ENCODE data around the gene CSH2.
"Not testable (repeated sequence)": the region's sequence is repeated elsewhere in the genome, so short reads cannot be mapped to it uniquely, and the experiment has no call there.

CSH2 gene

GRCh38 chr17:63904796-63905195 is 31.3 kb upstream of the CSH2 start:
- H3K27ac ChIP-seq; H3K4me1 ChIP-seq (ENCODE audit: control insufficient read depth in 1 of 2, insufficient read depth in 1 of 2, low read depth in 1 of 2, low read length in 1 of 2); H3K27me3 ChIP-seq; H3K4me3 ChIP-seq (ENCODE audit: low read depth in 1 of 2, low read length in 1 of 2); H3K9me3 ChIP-seq; H3K36me3 ChIP-seq: not testable (repeated sequence)

GRCh38 chr17:63903787-63904201 is 30.3 kb upstream of the CSH2 start:
- H3K27me3 ChIP-seq; H3K27ac ChIP-seq; H3K4me3 ChIP-seq (ENCODE audit: low read depth in 1 of 2, low read length in 1 of 2); H3K9me3 ChIP-seq; H3K36me3 ChIP-seq; H3K4me1 ChIP-seq (ENCODE audit: control insufficient read depth in 1 of 2, insufficient read depth in 1 of 2, low read depth in 1 of 2, low read length in 1 of 2): not testable (repeated sequence)

DNA sequence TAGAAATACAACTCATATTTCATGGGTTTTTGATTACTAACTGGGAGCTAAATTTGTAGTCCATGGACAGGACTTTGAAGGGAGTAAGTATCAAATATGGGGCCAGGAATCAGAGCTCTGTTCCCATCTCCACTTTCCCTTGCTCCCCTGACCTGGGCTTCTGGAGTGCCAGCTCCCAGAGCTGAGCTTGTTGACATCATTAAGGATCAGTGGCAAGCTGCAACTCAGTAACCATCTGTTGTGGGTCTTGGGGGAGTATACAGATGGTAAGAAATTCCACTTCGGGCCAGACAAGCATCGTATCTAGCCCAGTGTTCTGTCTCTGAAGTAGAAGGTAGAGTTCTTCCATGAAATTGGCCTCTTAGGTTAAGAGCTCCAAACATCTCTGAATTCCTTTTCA is 28.5 kb upstream of the CSH2 start:
- H3K36me3 ChIP-seq, H3K27ac ChIP-seq, H3K27me3 ChIP-seq: not testable (repeated sequence)

DNA sequence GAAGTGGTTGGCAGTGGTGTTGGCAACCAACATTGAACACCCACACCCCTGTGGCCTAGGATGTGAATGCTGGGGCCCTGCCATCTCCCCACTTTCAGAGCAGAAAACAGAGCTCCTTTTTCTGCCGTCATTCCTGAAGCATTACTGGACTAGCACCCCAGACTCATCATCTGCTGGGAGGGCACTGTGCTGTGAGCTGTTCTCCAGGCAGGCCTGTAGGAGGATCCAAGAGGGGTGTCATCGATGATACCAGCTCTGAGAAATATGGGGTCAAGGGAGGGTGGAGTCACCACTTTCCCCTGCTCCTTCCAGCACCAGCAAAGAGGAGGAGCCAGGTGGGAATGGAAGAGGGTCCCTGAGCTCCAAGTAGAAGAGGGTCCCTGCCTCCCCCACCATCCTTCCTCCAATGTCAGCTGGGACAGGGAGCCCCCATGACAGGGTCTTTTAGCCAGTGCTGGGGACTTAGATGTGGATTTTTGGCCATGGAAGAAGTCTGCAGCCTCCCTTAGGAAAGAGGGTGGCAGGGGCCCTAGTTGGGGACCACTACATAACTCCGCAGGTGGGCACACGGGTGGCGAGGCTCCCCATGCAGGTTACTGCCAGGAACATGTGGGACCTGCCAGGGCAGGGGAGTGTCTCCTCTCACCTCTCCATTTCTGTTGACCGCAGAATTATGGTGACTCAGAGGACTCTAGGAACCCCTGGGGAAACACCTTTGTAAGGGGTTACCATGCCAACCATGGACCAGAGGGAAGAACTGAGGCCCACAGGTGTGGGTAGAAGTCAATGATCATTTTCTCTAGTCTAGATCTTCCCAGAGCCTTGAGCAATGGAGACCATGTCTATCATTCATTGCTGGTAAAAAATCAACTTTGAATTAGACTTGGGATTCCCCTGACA is 25.7 kb upstream of the CSH2 start:
- H3K9me3 ChIP-seq; H3K27me3 ChIP-seq; H3K36me3 ChIP-seq; H3K4me1 ChIP-seq (ENCODE audit: control insufficient read depth in 1 of 2, insufficient read depth in 1 of 2, low read depth in 1 of 2, low read length in 1 of 2); H3K27ac ChIP-seq; H3K4me3 ChIP-seq (ENCODE audit: low read depth in 1 of 2, low read length in 1 of 2): not testable (repeated sequence)

More for the DNA sequence above, 28.5 kb upstream of the CSH2 start:
- H3K4me3 ChIP-seq (ENCODE audit: low read depth in 1 of 2, low read length in 1 of 2); H3K4me1 ChIP-seq (ENCODE audit: control insufficient read depth in 1 of 2, insufficient read depth in 1 of 2, low read depth in 1 of 2, low read length in 1 of 2); H3K9me3 ChIP-seq: not testable (repeated sequence)

DNA sequence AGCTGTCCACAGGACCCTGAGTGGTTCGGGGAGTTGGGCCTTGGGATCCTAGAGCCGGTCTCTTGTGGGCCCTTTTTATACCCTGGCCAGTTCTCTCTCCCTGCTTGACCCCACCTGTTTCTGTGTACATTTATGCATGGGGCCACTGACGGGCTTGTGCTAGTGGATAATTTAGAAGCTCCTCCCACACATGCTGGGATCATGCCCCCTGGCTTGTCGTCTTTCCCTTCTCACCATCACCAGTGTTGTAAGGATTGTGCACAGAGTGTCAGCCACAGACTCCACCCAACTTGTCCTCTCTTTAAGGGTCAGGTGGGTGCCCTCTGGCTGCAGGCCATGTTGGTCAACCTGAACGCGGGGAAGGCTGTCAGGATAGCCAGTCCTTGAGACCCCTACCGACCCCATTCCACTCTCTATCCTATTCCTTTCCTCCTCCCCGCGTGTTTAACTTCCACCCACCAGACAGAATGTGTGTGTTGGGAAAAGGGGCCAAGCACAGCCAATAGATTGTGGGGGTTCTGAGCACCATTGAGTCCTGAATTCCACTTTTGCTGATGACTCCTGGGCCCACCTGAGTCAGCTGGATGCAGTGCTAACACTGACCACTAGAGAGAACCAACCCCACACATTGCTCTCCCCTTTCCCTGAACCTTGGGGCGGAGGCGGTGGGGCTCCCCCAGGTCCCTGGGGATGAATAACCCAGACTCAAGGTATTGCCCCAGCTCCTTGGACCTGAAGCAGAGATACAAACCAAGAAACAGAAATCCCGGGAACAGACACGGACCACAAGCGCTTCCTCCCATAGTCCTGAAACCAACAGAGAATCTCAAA is 23.3 kb upstream of the CSH2 start, which contains the start of gene CSH1:
Gene CSH1 (minus strand): TSS at position 51 of the 831 bp plus-strand sequence. CDS start 63 bp downstream, outside the sequence.
- H3K36me3 ChIP-seq; H3K4me1 ChIP-seq (ENCODE audit: control insufficient read depth in 1 of 2, insufficient read depth in 1 of 2, low read depth in 1 of 2, low read length in 1 of 2); H3K9me3 ChIP-seq; H3K4me3 ChIP-seq (ENCODE audit: low read depth in 1 of 2, low read length in 1 of 2); H3K27ac ChIP-seq; H3K27me3 ChIP-seq: not testable (repeated sequence)

DNA sequence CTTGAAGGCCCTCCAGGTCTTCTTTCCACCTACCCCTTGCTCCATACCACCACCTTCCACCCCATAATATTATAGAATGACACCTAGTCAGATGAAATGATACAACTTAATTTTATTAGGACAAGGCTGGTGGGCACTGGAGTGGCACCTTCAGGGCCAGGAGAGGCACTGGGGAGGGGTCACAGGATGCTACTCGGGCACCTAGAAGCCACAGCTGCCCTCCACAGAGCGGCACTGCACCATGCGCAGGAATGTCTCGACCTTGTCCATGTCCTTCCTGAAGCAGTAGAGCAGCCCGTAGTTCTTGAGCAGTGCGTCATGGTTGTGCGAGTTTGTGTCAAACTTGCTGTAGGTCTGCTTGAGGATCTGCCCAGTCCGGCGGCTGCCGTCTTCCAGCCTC is 21.3 kb upstream of the CSH2 start:
- H3K9me3 ChIP-seq; H3K27me3 ChIP-seq; H3K4me3 ChIP-seq (ENCODE audit: low read depth in 1 of 2, low read length in 1 of 2); H3K36me3 ChIP-seq; H3K4me1 ChIP-seq (ENCODE audit: control insufficient read depth in 1 of 2, insufficient read depth in 1 of 2, low read depth in 1 of 2, low read length in 1 of 2); H3K27ac ChIP-seq: not testable (repeated sequence)

- not testable (repeated sequence) for H3K4me1 ChIP-seq (ENCODE audit: control insufficient read depth in 1 of 2, insufficient read depth in 1 of 2, low read depth in 1 of 2, low read length in 1 of 2); H3K27ac ChIP-seq; H3K27me3 ChIP-seq; H3K36me3 ChIP-seq; H3K9me3 ChIP-seq; H3K4me3 ChIP-seq (ENCODE audit: low read depth in 1 of 2, low read length in 1 of 2)
Observed at GRCh38 chr17:63894021-63894420, 20.5 kb upstream of the CSH2 start.

GRCh38 chr17:63892316-63893037 is 19.0 kb upstream of the CSH2 start:
- H3K36me3 ChIP-seq; H3K4me1 ChIP-seq (ENCODE audit: control insufficient read depth in 1 of 2, insufficient read depth in 1 of 2, low read depth in 1 of 2, low read length in 1 of 2); H3K9me3 ChIP-seq; H3K27me3 ChIP-seq; H3K27ac ChIP-seq; H3K4me3 ChIP-seq (ENCODE audit: low read depth in 1 of 2, low read length in 1 of 2): not testable (repeated sequence)

DNA sequence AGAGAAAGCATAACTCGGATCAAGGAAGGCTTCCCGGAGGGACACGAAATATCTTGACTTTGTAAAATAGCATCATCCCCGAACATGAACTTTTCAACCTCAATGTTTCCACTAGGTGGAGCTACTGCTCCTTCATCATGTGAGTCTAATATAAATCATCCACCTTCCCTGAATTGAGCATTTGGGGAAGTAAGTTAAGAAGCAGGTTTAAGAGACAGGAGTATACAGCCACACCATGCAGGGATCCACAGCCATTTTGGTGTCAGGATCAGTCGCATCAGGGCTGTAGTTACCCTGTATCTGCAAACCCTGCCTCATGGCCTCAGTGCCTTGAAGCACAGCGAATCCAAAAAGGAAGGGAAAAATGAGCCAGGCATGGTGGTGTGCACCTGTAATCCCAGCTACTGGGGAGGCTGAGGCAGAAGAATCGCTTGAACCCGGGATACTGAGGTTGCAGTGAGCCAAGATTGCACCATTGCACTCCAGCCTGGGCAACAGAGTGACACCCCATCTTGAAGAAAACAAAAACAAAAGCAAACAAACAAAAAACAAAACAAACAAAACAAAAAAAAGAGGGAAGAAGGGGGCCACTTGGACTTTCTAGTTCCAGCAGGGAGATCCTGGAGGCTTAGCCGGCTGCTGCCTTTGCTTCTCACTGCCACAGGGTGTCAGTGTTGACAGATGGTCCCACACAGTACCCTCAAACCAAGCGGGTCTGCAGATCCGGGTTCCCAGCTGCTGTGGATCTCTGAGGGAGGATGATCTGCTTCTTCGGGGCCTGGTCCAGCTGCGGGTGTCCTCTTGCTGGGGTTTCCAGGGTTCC is 15.8 kb upstream of the CSH2 start:
- not testable (repeated sequence) for H3K27me3 ChIP-seq; H3K27ac ChIP-seq; H3K4me1 ChIP-seq (ENCODE audit: control insufficient read depth in 1 of 2, insufficient read depth in 1 of 2, low read depth in 1 of 2, low read length in 1 of 2); H3K4me3 ChIP-seq (ENCODE audit: low read depth in 1 of 2, low read length in 1 of 2); H3K9me3 ChIP-seq; H3K36me3 ChIP-seq

DNA sequence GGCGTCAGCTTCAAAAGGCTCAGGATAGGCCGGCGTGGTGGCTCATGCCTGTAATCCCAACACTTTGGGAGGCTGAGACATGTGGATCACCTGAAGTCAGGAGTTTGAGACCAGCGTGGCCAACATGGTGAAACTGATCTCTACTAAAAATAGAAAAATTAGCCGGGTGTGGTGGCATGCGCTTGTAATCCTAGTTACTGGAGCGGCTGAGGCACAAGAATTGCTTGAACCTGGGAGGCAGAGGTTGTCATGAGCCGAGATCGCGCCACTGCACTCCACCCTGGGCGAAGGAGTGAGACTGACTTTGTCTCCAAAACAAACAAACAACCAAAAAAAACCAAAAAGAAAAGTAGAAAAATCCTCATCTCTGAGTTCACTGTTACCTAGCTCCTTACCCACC is 11.6 kb upstream of the CSH2 start:
- H3K9me3 ChIP-seq; H3K4me3 ChIP-seq (ENCODE audit: low read depth in 1 of 2, low read length in 1 of 2); H3K36me3 ChIP-seq; H3K27me3 ChIP-seq; H3K27ac ChIP-seq; H3K4me1 ChIP-seq (ENCODE audit: control insufficient read depth in 1 of 2, insufficient read depth in 1 of 2, low read depth in 1 of 2, low read length in 1 of 2): not testable (repeated sequence)

DNA sequence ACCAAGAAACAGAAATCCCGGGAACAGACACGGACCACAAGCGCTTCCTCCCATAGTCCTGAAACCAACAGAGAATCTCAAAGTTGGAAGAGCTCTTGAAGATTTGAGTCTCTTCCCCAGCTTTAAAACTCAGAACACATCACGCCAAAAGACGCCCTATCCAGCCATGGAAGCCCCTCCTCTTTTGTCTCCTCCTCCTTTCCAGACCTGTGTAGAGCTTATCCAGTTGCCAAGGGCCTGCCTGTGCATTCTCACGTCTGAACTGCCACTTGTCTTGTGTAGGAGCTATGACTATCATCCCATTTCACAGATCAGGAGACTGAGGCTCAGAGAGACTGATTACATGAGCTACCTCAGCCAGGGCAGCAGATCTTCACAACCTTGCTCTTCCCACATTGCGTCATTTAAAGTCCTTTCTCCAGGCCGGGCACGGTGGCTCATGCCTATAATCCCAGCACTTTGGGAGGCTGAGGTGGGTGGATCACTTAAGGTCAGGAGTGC is 9.2 kb upstream of the CSH2 start:
- H3K4me1 ChIP-seq (ENCODE audit: control insufficient read depth in 1 of 2, insufficient read depth in 1 of 2, low read depth in 1 of 2, low read length in 1 of 2); H3K9me3 ChIP-seq; H3K27me3 ChIP-seq; H3K36me3 ChIP-seq; H3K27ac ChIP-seq; H3K4me3 ChIP-seq (ENCODE audit: low read depth in 1 of 2, low read length in 1 of 2): not testable (repeated sequence)
